Kidney (tissue), 14 donors: ENCODE data around the gene PRRC2A. TPM values are rescaled to one million over a fixed set of nuclear protein-coding genes. Genes with fewer than 3 reads are reported as not detected.

ENCODE experiments used
- DNase-seq, 5 donors: peaks; one replicate each; pipeline ENCODE4 v3.0.0-alpha.2; 2013 to 2020
- FAIRE-seq: peaks from 2 replicates; lab custom pipeline; 2012; peaks lifted over from hg19 to GRCh38; lab: Jason Lieb, UNC
- H3K27ac ChIP-seq, 2 donors: one replicate each; pipeline ENCODE4 v1.7.0; 2013; ENCODE audit warnings: low read depth in 2 of 2, low read length in 2 of 2, inconsistent platforms in 1 of 2
- H3K27me3 ChIP-seq: one replicate; pipeline ENCODE4 v1.7.1; 2013; ENCODE audit warnings: low read length, inconsistent platforms; ENCODE audit not compliant: control insufficient read depth, insufficient read depth
- H3K36me3 ChIP-seq, 3 donors: one replicate each; pipeline versions ENCODE4 v1.7.0 to v1.7.1; 2013; ENCODE audit warnings: low read length in 3 of 3, control low read depth in 1 of 3, inconsistent platforms in 1 of 3; ENCODE audit not compliant: insufficient read depth in 3 of 3, control insufficient read depth in 2 of 3
- H3K4me1 ChIP-seq, 3 donors: one replicate each; pipeline versions ENCODE4 v1.7.0 to v1.7.1; 2013; ENCODE audit warnings: low read length in 3 of 3, inconsistent platforms in 1 of 3, low read depth in 1 of 3; ENCODE audit not compliant: control insufficient read depth in 2 of 3, insufficient read depth in 2 of 3
- H3K4me3 ChIP-seq, 3 donors: one replicate each; pipeline versions ENCODE4 v1.7.0 to v1.8.1; 2013; ENCODE audit warnings: low read length in 3 of 3, control low read depth in 1 of 3, inconsistent platforms in 1 of 3
- H3K9ac ChIP-seq, 3 donors: one replicate each; pipeline versions ENCODE4 v1.7.0 to v1.7.1; 2013; ENCODE audit warnings: low read length in 3 of 3, control low read depth in 1 of 3, inconsistent platforms in 1 of 3
- H3K9me3 ChIP-seq, 3 donors: one replicate each; pipeline versions ENCODE4 v1.7.0 to v1.7.1; 2013; ENCODE audit warnings: low read length in 3 of 3, control low read depth in 1 of 3, inconsistent platforms in 1 of 3; ENCODE audit not compliant: control insufficient read depth in 2 of 3, insufficient read depth in 1 of 3
- intact Hi-C: fragments of 100-400 bp; cut with DNase I; formaldehyde crosslinking; loops from one replicate; pipeline ENCODE4 v1.11.1; 2022
- polyA plus RNA-seq: library from polyadenylated mRNA; stranded (reverse); fragments of 350-450 nt; fragmentation: Illumina TruSeq; extraction: RNeasy Lipid Tissue Mini Kit (QIAGEN cat#74804); gene quantifications from one replicate; pipeline ENCODE4 v1.2.3, GENCODE V29; 2014; ENCODE audit warnings: low read depth, low replicate concordance; ENCODE audit not compliant: insufficient read depth
- total RNA-seq: library from RNA; stranded (reverse); fragmentation: NEBNext Ultra II Directional; extraction: Animal tissue kit (Norgen Biotek cat#: 25700); gene quantifications from one replicate; pipeline ENCODE4 v1.2.1, GENCODE V29; 2021
- TF ChIP-seq, protein P1 (sequence below): IDR thresholded peaks from 3 replicates; pipeline ENCODE4 v1.5.1; 2012; ENCODE audit warnings: mild to moderate bottlenecking, moderate library complexity, borderline replicate concordance; ENCODE audit not compliant: insufficient read depth; ENCODE audit errors: extremely low read depth
- donor health status: control.
- donor health status: control.
- donor health status: control.
- donor health status: control.
- donor health status: control.
- donor health status: DM: yes; HTN: yes; CAD: no.
- donor health status: Normal renal cell carcinoma (clear cell type).

PRRC2A gene
- total and polyA plus RNA-seq, 2 donors from 2014 or later, result 84.6 to 159 TPM

DNA sequence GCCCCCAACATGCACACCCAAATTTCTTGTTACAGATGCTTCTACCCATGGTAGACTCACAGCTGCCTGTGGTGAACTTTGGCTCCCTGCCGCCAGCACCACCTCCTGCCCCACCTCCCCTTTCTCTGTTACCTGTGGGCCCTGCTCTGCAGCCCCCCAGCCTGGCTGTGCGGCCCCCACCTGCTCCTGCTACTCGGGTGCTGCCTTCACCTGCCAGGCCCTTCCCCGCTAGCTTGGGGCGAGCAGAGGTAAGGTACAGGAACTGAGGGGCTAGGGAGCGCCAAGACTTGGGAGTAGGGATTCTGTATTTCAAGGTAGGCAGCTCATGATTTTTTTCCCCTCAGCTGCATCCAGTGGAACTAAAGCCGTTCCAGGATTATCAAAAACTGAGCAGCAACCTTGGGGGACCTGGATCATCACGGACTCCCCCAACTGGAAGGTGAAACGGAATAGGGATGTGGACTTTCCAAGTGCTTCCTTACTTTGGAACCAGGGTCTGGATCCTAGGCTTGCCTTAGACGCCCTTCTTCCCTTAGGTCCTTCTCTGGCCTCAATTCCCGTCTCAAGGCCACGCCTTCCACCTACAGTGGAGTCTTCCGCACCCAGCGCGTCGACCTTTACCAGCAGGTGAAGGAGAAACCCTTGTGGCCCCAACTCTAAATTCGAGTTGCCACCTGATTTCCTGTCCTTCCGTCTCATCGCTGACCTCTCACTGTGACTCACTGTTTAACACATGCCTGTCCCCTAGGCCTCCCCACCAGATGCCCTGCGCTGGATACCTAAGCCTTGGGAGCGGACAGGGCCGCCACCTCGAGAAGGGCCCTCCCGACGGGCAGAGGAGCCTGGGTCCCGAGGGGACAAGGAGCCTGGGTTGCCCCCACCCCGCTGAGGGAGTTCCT, 16.4 kb downstream of the PRRC2A start:
- H3K9me3 ChIP-seq, result no peaks in the 10 kb centered on the region
- intact Hi-C loops, result no loop called here
- no peak overlapping the region for H3K27ac ChIP-seq
- DNase-seq (peak in 1 of 5 donors; percentile 76), FAIRE-seq (no peak)
- no peaks in the 10 kb centered on the region for H3K27me3 ChIP-seq
- H3K4me1 ChIP-seq, result no peaks in the 10 kb centered on the region
- no peak overlapping the region for H3K9ac ChIP-seq
- TF ChIP-seq, protein P1, sequence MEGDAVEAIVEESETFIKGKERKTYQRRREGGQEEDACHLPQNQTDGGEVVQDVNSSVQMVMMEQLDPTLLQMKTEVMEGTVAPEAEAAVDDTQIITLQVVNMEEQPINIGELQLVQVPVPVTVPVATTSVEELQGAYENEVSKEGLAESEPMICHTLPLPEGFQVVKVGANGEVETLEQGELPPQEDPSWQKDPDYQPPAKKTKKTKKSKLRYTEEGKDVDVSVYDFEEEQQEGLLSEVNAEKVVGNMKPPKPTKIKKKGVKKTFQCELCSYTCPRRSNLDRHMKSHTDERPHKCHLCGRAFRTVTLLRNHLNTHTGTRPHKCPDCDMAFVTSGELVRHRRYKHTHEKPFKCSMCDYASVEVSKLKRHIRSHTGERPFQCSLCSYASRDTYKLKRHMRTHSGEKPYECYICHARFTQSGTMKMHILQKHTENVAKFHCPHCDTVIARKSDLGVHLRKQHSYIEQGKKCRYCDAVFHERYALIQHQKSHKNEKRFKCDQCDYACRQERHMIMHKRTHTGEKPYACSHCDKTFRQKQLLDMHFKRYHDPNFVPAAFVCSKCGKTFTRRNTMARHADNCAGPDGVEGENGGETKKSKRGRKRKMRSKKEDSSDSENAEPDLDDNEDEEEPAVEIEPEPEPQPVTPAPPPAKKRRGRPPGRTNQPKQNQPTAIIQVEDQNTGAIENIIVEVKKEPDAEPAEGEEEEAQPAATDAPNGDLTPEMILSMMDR, result no peak
- no peak overlapping the region for H3K4me3 ChIP-seq
- peaks cover 6 to 81% (median 44%) of the 10 kb centered on the region in 3 donors for H3K36me3 ChIP-seq

DNA sequence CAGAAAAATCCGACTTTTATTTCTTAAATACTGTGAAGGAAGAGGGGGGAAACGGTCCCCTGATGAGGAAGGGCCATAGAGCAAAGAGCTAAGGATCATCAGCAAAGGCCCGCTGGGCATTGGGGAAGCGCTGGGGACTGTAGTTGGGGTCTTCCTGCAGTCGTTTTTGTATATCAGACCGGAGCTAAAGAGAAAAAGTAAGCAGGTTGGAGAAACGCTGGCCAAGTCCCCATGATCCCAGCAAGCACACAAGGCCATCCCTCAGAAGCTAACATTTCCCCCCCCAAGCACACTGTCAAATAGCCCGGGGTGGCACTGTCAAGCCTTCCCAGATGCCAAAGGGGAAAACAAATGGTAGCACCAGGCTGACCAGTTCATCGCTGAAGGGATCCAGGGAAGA, 18.5 kb downstream of the PRRC2A start:
- no peaks in the 10 kb centered on the region for H3K4me1 ChIP-seq
- no peak for FAIRE-seq
- H3K9ac ChIP-seq, result no peak overlapping the region
- TF ChIP-seq, protein P1, result no peak
- no peak overlapping the region for H3K4me3 ChIP-seq
- no peak overlapping the region for H3K27ac ChIP-seq
- DNase-seq, result no peak
- H3K9me3 ChIP-seq, result no peaks in the 10 kb centered on the region
- no peaks in the 10 kb centered on the region for H3K27me3 ChIP-seq
- intact Hi-C loops, result no loop called here
- H3K36me3 ChIP-seq, result peaks cover 3 to 85% (median 54%) of the 10 kb centered on the region in 3 donors

DNA sequence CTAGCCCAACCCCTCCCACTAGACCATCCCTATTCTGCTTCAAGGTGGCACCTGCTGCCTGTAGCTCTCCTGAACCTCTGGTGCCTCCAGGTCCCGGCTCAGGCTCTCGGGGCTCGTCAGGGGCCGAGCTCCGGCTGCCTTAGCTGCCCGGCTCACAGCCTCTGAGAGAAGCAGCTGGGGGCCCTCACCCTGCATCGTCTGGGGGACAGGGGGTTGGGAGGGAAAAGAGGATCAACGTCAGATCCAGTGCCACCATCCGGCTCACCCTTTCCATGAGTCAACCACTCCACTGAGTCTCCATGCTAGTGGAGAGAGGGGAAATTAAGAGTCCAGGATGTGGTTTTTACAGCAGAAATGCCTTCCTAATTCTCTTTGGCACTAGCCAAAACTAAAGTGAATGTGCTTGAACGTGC, 18.9 kb downstream of the PRRC2A start:
- DNase-seq (no peak), FAIRE-seq (no peak)
- no peaks in the 10 kb centered on the region for H3K27me3 ChIP-seq
- TF ChIP-seq, protein P1, result no peak
- peaks cover 5 to 85% (median 54%) of the 10 kb centered on the region in 3 donors for H3K36me3 ChIP-seq
- intact Hi-C loops, result no loop called here
- no peak overlapping the region for H3K27ac ChIP-seq
- no peaks in the 10 kb centered on the region for H3K4me1 ChIP-seq
- no peak overlapping the region for H3K4me3 ChIP-seq
- H3K9ac ChIP-seq, result no peak overlapping the region
- H3K9me3 ChIP-seq, result no peaks in the 10 kb centered on the region
